Tibial artery (tissue), 4 donors: ENCODE measurements around the gene PXDC1.
"Not testable (repeated sequence)": the region's sequence is repeated elsewhere in the genome, so short reads cannot be mapped to it uniquely, and the experiment has no call there.

Source experiments
- DNase-seq, 2 donors: peaks; one replicate each; pipeline ENCODE4 v3.0.0-alpha.2; 2019
- H3K27ac ChIP-seq, 2 donors: fragments of 200-600 bp; sonication (generic) in 1 of 2; 1 replicate in 1 of 2; 2 replicates in 1 of 2; pipeline ENCODE4 v1.5.1; 2018 to 2019; ENCODE audit warnings: mild to moderate bottlenecking in 1 of 2
- H3K27me3 ChIP-seq, 2 donors: fragments of 200-600 bp; sonication (generic) in 1 of 2; one replicate each; pipeline versions ENCODE4 v1.5.1 to v1.6.0; 2016 to 2019
- H3K36me3 ChIP-seq, 3 donors: fragments of 200-600 bp; sonication (generic) in 2 of 3; one replicate each; pipeline ENCODE4 v1.5.1; 2016 to 2019; ENCODE audit warnings: mild to moderate bottlenecking in 2 of 3
- H3K4me1 ChIP-seq, 4 donors: fragments of 200-600 bp; sonication (generic) in 2 of 4; 1 replicate in 3 of 4; 2 replicates in 1 of 4; pipeline ENCODE4 v1.5.1; 2016 to 2019
- H3K4me3 ChIP-seq, 2 donors: fragments of 200-600 bp; sonication (generic) in 1 of 2; 1 replicate in 1 of 2; 2 replicates in 1 of 2; pipeline ENCODE4 v1.5.1; 2018 to 2019; ENCODE audit warnings: mild to moderate bottlenecking in 2 of 2
- H3K9me3 ChIP-seq, 3 donors: fragments of 200-600 bp; sonication (generic) in 1 of 3; one replicate each; pipeline ENCODE4 v1.5.1; 2016 to 2019
- intact Hi-C: fragments of 100-400 bp; cut with DNase I; formaldehyde crosslinking; loops from one replicate; pipeline ENCODE4 v1.15.0; 2023; ENCODE audit warnings: low total_unique reads
- TF ChIP-seq, protein P1 (sequence below), 2 experiments: fragments of 200-600 bp in 1 of 2; fragments of 450-650 bp in 1 of 2; IDR thresholded peaks; one replicate each; pipeline ENCODE4 v1.5.1; 2017 to 2019; ENCODE audit warnings: antibody characterized with exemption in 2 of 2, mild to moderate bottlenecking in 1 of 2, moderate library complexity in 1 of 2

The PXDC1 gene

DNA sequence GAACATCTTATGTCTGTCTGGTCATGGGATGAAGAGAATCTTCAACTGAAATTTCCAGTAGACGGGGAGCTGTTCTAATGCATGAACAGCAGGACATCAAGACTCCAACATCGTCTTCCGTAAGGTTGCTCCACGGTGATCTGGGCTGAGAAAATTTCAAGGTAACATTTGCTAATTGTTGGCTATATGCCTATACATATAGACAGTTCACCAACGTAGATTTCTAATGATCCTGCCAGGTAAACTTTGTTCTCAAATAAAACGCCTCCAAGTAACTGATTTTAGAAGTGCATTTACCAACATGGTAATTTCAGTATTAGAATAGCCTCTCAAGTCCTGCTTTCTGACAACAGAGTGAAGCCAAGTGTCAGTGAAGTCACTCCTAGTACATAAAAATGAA, 11.3 kb upstream of the PXDC1 start:
- H3K4me3 ChIP-seq: no peak overlapping the region
- intact Hi-C loops: loop anchor here (5.0 kb wide), 1 partner anchor 34 kb away; no protein-coding TSS in a partner anchor
- TF ChIP-seq, protein P1, sequence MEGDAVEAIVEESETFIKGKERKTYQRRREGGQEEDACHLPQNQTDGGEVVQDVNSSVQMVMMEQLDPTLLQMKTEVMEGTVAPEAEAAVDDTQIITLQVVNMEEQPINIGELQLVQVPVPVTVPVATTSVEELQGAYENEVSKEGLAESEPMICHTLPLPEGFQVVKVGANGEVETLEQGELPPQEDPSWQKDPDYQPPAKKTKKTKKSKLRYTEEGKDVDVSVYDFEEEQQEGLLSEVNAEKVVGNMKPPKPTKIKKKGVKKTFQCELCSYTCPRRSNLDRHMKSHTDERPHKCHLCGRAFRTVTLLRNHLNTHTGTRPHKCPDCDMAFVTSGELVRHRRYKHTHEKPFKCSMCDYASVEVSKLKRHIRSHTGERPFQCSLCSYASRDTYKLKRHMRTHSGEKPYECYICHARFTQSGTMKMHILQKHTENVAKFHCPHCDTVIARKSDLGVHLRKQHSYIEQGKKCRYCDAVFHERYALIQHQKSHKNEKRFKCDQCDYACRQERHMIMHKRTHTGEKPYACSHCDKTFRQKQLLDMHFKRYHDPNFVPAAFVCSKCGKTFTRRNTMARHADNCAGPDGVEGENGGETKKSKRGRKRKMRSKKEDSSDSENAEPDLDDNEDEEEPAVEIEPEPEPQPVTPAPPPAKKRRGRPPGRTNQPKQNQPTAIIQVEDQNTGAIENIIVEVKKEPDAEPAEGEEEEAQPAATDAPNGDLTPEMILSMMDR (IDR thresholded peaks at IDR 0.05): no peak
- no peaks in the 10 kb centered on the region for H3K9me3 ChIP-seq
- H3K4me1 ChIP-seq: peaks cover 0 to 59% (median 17%) of the 10 kb centered on the region in 4 donors
- H3K27ac ChIP-seq: no peak overlapping the region
- H3K27me3 ChIP-seq: no peaks in the 10 kb centered on the region
- no peak for DNase-seq
- no peaks in the 10 kb centered on the region for H3K36me3 ChIP-seq

- Histone ChIP-seq H3K27ac (no peak overlapping the region), H3K4me3 (no peak overlapping the region), H3K27me3 (no peaks in the 10 kb centered on the region), H3K9me3 (no peaks in the 10 kb centered on the region), H3K36me3 (no peaks in the 10 kb centered on the region), H3K4me1 (peaks cover 0 to 60% (median 19%) of the 10 kb centered on the region in 4 donors)
- no peak for DNase-seq
- TF ChIP-seq, protein P1 (IDR thresholded peaks at IDR 0.05): no peak
- intact Hi-C loops: loop anchor here (5.0 kb wide), 1 partner anchor 35 kb away; no protein-coding TSS in a partner anchor
Observed at GRCh38 chr6:3762359-3762758, 10.8 kb upstream of the PXDC1 start.

DNA sequence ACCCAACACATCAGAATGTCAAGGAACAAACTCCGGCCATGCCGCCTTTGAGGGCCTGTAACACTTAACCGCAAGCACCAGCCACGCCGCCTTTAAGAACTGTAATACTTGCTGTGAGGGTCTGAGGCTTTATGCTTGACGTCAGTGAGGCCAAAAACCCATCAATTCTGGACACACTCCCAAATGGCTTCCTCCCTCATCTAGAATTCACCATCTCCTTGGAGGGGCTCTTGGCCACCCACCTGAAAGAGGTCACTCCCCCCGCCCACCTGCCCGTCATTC, 10.4 kb upstream of the PXDC1 start:
- TF ChIP-seq, protein P1 (IDR thresholded peaks at IDR 0.05): no peak
- no peak overlapping the region for H3K4me3 ChIP-seq
- intact Hi-C loops: loop anchor here (5.0 kb wide), 1 partner anchor 35 kb away; no protein-coding TSS in a partner anchor

DNA sequence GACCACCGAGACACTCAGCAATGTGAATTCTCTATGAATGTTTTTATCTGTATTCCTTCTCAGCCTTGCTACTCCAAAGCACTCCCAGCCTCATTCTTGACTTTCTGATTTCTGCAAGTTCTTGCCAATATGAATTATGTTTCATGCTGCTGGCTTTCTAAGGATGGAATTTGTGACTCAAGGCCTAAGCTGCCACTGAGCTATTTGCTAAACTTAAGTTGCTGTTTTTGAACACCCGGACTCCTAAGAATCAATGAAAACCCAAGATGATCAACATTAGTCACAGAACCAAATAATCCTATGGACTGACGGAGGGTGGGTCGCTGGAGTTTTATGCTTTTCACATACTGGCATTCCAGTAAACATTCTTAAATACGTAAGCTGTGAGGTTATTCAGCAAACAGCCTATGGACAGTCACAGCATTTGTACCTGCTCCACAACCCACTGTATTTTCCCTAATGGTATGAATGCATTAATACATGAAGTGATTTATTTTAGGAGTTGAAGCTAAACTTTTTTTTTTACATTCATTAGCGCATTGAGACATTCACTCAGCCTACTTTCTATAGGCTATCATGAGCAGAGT, 8.2 kb upstream of the PXDC1 start:
- Histone ChIP-seq H3K4me3 (no peak overlapping the region), H3K4me1 (peaks cover 0 to 45% (median 15%) of the 10 kb centered on the region in 4 donors), H3K27ac (peak overlapping the region; percentile 66 to 71), H3K9me3 (no peaks in the 10 kb centered on the region), H3K27me3 (no peaks in the 10 kb centered on the region), H3K36me3 (no peaks in the 10 kb centered on the region)
- TF ChIP-seq, protein P1 (IDR thresholded peaks at IDR 0.05): no peak
- no peak for DNase-seq
- intact Hi-C loops: loop anchor here (5.0 kb wide), 1 partner anchor 38 kb away; no protein-coding TSS in a partner anchor

More for the DNA sequence above, 10.4 kb upstream of the PXDC1 start:
- H3K9me3 ChIP-seq: no peaks in the 10 kb centered on the region
- H3K27ac ChIP-seq: no peak overlapping the region
- no peak for DNase-seq
- no peaks in the 10 kb centered on the region for H3K36me3 ChIP-seq
- H3K4me1 ChIP-seq: peaks cover 0 to 61% (median 21%) of the 10 kb centered on the region in 4 donors
- H3K27me3 ChIP-seq: no peaks in the 10 kb centered on the region

DNA sequence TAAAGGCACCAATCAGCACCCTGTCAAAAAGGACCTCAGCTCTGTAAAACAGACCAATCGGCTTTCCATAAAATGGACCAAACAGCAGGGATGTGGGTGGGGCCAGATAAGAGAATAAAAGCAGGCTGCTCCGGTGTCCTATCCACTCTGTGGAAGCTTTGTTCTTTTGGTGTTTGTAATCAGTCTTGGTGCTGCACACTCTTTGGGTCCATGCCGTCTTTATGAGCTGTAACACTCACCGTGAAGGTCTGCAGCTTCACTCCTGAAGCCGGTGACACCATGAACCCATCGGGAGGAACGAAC, 7.3 kb upstream of the PXDC1 start:
- H3K4me3 ChIP-seq: no peak overlapping the region
- peak in 1 of 2 donors; percentile 38 for DNase-seq
- H3K9me3 ChIP-seq: no peaks in the 10 kb centered on the region
- no peaks in the 10 kb centered on the region for H3K36me3 ChIP-seq
- H3K27ac ChIP-seq: peak overlapping the region; percentile 66 to 71
- intact Hi-C loops: no loop called here
- no peaks in the 10 kb centered on the region for H3K27me3 ChIP-seq
- TF ChIP-seq, protein P1 (IDR thresholded peaks at IDR 0.05): no peak
- peaks cover 0 to 44% (median 15%) of the 10 kb centered on the region in 4 donors for H3K4me1 ChIP-seq

DNA sequence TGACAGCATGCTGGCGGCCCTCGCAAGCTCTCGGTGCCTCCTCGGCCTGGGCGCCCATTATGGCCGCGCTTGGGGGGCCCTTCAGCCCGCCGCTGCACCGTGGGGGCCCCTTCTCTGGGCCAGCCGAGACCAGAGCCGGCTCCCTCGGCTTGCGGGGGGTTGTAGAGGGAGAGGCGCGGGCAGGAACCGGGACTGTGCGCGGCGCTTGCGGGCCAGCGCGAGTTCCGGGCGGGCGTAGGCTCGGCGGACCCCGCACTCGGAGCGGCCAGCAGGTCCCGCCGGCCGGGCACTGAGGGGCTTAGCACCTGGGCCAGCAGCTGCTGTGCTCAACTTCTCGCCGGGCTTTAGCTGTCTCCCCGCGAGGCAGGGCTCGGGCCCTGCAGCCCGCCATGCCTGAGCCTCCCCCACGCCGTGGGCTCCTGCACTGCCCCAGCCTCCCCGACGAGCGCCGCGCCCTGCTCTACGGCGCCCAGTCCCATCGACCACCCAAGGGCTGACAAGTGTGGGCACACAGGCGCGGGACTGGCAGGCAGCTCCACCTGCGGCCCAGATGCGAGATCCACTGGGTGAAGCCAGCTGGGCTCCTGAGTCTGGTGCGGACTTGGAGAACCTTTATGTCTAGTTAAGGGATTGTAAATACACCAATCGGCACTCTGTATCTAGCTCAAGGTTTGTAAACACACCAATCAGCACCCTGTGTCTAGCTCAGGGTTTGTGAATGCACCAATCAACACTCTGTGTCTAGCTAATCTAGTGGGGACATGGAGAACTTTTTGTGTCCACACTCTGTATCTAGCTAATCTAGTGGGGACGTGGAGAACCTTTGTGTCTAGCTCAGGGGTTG, 6.7 kb upstream of the PXDC1 start:
- intact Hi-C loops, H3K36me3 ChIP-seq, H3K27me3 ChIP-seq, H3K9me3 ChIP-seq, H3K4me3 ChIP-seq: not testable (repeated sequence)
- H3K27ac ChIP-seq: peak overlapping the region; percentile 66 to 71
- peaks cover 0 to 46% (median 18%) of the 10 kb centered on the region in 4 donors for H3K4me1 ChIP-seq
- peak in 1 of 2 donors; percentile 65 for DNase-seq
